GM21717 (cell line): Measurements from ENCODE around the gene COL4A4.

Source experiments
- ATAC-seq: cut with Tn5 transposase; IDR thresholded peaks from one replicate; pipeline ENCODE4 v1.9.1; 2021; ENCODE audit warnings: mild to moderate bottlenecking, moderate library complexity; ENCODE audit not compliant: unreplicated experiment

COL4A4 gene

GRCh38 chr2:227163485-227163997 is 464 bp downstream of the COL4A4 start:
- peak; percentile 71 for ATAC-seq

GRCh38 chr2:227161947-227162346 is 2.1 kb downstream of the COL4A4 start:
- ATAC-seq, result no peak

GRCh38 chr2:227160164-227160563 is 3.8 kb downstream of the COL4A4 start:
- ATAC-seq, result no peak

GRCh38 chr2:227154986-227155774 is 8.8 kb downstream of the COL4A4 start:
- ATAC-seq, result no peak

- ATAC-seq, result no peak
These were observed 10.1 kb downstream of the COL4A4 start for GRCh38 chr2:227153758-227154486.

GRCh38 chr2:227153307-227153706 is 10.7 kb downstream of the COL4A4 start:
- no peak for ATAC-seq

GRCh38 chr2:227152093-227152766 is 11.8 kb downstream of the COL4A4 start:
- no peak for ATAC-seq

GRCh38 chr2:227150222-227150936 is 13.6 kb downstream of the COL4A4 start:
- ATAC-seq, result no peak

GRCh38 chr2:227148106-227148505 is 15.9 kb downstream of the COL4A4 start:
- no peak for ATAC-seq

- ATAC-seq, result no peak
These were observed 17.0 kb downstream of the COL4A4 start for GRCh38 chr2:227147023-227147422.

- no peak for ATAC-seq
These were observed 17.5 kb downstream of the COL4A4 start for GRCh38 chr2:227146456-227146855.

GRCh38 chr2:227143895-227144294 is 20.1 kb downstream of the COL4A4 start:
- no peak for ATAC-seq

GRCh38 chr2:227141301-227141700 is 22.7 kb downstream of the COL4A4 start:
- no peak for ATAC-seq

GRCh38 chr2:227134591-227134990 is 29.4 kb downstream of the COL4A4 start:
- ATAC-seq, result no peak

- no peak for ATAC-seq
These were observed 31.0 kb downstream of the COL4A4 start for GRCh38 chr2:227132986-227133385.

- no peak for ATAC-seq
These were observed 33.4 kb downstream of the COL4A4 start for GRCh38 chr2:227130636-227131035.

- ATAC-seq, result no peak
These were observed 36.8 kb downstream of the COL4A4 start for GRCh38 chr2:227127201-227127600.

GRCh38 chr2:227125506-227125905 is 38.5 kb downstream of the COL4A4 start:
- no peak for ATAC-seq

- ATAC-seq, result no peak
These were observed 39.2 kb downstream of the COL4A4 start for GRCh38 chr2:227124811-227125210.

- no peak for ATAC-seq
These were observed 40.3 kb downstream of the COL4A4 start for GRCh38 chr2:227123697-227124096.

- ATAC-seq, result no peak
These were observed 45.7 kb downstream of the COL4A4 start for GRCh38 chr2:227118353-227118752.
